OCI-M1 (cell line): ENCODE results near the gene ENTR1.
"Not testable (repeated sequence)": the region's sequence is repeated elsewhere in the genome, so short reads cannot be mapped to it uniquely, and the experiment has no call there.

ENCODE experiments used
- DNase-seq: peaks from one replicate; lab custom pipeline; 2025; lab: John Stamatoyannopoulos, UW

The ENTR1 gene

DNA sequence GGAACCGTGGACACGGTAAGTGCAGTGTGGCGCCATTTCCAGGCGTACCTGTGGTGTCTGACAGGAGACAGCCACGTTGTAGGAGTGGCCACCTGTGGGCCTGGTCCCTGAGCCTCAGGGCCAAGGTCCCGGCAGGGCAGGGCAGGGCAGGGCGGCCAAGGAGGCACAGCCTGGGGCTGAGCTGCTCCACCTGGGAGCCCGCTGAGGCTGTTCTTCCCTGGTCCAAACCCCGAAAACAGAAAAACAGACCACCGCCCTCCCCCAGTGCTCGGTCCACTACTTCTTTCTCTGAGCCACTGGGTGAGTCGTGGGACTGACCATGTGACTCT, 8.6 kb upstream of the ENTR1 start:
- no peak for DNase-seq

DNA sequence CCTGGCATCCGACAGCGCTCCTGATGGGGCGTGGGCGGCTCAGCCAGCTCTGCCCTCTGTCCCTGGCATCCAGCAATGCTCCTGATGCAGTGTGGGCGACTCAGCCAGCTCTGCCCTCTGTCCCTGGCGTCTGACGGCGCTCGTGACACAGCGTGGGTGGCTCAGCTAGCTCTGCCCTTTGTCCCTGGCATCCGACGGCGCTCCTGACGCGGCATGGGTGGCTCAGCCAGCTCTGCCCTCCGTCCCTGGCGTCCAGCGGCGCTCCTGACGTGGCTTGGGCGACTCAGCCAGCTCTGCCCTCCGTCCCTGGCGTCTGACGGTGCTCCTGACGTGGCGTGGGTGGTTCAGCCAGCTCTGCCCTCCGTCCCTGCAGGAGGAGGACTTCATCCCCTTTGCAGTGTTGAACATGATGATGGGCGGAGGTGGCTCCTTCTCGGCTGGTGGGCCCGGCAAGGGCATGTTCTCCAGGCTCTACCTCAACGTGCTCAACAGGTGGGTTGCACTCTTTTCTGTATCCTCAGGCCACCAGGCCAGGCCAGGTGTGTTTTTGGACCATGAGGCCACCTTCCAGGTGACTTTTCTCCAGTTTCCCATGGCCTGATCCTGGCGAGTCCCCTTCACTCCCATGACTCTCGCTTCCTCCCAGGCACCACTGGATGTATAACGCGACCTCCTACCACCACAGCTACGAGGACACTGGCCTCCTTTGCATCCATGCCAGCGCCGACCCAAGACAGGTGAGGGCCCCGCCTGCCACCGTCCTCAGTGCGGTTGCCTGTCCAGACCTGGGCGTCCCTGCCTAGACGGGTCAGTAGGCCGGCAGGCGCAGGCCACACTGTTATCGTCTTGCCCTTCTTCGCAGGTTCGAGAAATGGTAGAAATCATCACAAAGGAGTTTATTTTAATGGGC, 8.0 kb upstream of the ENTR1 start:
- no peak for DNase-seq

DNA sequence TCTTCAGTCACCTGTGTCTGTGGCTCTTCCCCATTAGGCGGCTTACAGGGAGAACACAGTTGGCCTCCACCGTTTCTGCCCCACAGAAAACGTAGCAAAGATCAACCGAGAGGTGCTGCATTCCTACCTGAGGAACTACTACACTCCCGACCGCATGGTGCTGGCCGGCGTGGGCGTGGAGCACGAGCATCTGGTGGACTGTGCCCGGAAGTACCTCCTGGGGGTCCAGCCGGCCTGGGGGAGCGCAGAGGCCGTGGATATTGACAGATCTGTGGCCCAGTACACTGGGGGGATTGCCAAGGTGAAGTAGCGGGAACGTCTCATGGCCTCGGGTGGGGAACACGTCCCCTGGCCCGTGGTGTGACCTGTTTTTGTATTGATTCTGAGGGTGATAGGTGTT, 6.5 kb upstream of the ENTR1 start:
- DNase-seq = no peak

DNA sequence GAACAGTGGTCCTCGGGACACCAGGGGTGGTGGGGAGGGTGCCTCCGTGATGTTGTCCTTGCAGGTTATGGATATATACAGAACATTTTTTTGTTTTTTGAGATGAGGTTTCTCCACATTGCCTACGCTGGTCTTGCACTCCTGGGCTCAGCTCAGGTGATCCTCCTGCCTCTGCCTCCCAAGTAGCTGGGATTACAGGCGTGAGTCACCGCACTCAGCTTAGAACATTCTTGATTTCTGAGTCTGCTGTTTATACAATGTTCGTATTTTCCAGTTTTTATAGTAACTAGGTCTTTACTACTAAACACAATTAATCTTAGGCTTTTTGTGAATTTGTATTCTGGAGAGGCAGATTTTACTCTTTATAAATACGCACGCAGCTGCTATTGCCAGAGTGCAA, 6.0 kb upstream of the ENTR1 start:
- no peak for DNase-seq

DNA sequence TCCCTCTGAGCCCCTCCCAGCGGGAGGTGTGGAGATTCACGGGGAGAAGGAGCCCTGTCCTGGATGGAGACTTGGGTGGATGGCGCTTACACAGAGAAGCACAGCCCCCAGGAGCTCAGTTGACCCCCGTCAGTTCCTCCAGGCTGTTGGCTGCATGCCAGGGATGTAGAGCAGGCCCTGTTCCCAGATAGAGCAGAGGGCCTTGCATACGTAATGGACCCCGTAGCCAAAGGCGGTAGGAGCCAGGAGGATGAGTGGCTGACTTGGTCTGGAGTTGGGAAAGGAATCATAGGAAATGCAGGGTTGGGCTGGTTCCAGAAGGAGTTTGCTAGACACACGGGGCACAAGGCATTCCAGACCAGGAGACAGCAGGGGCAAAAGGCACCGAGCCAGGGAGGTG, 2.5 kb upstream of the ENTR1 start:
- DNase-seq = no peak

DNA sequence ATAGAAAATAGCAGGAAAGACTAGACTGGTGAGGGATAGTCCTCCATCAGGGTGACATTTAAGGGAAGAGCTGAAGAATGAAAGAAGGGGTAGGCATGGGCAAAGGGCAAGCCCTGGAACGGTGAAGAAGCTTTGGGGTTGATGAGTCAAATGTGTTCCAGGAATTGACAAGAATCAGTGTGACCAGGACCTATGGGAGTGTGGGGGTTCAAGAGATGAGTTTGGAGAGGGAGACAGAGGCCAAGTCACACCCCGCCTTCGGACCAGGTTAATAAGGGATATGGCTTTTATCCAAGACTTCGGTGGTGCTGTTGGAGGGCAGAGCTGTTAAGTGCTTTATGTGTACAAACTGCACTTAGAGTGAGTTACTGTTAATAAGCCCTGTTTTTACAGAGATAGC, 964 bp upstream of the ENTR1 start:
- no peak for DNase-seq

DNA sequence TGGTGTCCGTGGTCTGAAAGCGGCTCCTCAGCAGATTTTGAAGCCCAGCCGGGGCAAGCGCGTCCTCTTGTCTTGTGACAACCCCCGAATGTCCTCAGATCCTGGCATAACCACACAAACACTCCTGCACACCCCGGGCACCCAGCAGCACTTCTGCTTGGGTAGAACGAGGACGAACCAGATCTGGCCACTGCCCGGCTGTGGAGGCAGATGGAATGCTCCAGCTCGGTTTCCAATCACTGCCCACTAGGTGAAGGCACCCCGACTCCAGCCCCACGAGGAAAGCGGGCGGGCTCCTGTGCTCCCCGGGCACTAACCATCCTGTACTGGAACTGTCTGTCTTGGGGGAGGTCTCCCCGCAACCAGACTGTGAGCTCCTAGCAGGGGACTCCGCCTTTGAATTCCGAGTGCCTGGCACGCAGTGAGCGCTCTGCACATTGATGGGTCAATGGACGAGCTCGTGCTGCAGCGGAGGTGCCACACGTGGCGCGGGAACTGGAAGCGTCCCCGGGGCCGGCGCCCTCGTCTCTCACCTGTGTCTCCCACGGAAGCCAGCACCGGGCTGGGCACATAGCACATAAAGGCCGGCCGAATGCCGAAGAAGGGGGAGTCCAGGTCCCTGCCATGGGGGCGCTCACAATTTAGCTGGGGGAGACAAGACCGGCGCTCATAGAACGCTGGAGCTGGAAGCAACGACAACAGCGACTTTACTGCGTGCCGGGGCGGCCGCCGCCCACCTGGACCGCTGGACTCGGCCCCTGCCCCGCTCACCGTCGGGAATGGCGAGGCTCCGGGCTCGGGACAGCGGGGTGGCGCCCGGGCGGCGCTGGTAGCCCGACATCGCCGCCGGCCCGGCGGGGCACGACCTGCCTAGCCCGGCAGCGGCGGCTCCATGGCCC, 608 bp downstream of the ENTR1 start:
- DNase-seq = peak; percentile 43

DNA sequence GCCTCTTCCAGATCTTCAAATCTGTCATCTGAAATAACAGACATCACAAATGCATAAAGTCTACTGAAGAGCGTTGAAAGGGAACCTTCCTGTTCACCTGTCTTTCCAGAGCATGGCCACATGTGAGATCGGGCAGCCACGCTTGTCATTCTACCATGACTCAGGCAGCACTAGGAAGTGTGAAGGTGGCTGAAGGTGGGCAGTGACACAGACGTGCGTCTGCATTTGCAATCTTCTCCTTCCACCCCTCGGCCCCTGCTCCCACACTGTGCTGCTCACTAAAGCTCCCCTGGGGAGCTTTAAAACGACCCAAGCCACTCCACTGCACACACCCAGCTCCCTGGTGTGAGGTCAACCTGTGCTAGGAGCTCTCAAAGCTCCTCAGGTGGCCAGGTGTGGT, 2.5 kb downstream of the ENTR1 start:
- DNase-seq = no peak

DNA sequence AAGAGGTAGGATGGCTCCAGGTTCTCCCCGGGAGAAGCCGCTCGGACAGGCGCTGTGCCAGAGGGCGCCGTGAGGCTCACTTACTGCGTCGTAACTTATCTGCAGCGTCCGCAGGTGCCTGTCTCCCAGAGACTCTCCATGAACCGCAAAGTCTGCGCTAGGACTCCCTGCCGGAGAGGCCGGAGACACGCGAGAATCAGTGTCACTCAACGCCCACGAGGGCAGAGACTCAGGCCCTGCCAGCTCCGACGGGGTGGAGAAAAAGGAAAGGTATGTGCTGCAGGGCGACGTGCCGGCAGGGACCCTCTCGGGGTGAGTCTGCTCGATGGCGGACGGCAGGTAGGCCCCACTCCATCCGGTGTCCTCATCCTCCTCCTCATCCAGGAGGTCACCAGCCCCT, 3.4 kb downstream of the ENTR1 start:
- DNase-seq = not testable (repeated sequence)

DNA sequence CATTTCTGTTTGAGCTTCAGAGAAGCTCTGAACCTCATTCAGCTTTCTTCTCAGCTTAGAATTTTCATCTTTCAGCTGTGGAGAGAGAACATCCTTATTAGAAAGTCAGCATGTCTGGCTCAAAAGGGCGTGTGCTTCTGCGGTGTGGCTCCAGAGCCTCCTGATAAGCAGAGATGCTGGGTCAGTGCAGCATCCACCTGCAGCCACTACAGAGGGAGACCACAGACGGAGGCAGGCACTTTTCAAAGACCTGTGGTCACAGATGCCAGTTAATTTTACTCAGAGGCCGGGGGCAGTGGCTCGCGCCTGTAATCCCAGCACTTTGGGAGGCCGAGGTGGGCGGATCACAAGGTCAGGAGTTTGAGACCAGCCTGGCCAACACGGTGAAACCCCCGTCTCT, 4.5 kb downstream of the ENTR1 start:
- not testable (repeated sequence) for DNase-seq

DNA sequence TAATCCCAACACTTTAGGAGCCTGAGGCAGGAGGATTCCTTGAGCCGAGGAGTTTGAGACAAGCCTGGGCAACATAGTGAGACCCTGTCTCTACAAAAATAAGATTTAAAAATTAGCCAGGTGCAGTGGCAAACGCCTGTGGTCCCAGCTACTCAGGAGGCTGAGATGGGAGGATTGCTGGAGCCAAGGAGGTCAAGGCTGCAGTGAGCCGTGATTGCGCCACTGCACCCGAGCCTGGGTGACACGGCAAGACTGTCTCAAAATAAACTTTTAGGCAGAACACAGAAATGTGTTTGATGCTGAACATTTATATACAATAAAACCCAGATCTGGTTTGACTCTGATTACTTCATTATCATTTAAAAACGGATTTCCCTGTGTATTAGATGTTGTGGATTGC, 4.9 kb downstream of the ENTR1 start:
- DNase-seq = no peak

DNA sequence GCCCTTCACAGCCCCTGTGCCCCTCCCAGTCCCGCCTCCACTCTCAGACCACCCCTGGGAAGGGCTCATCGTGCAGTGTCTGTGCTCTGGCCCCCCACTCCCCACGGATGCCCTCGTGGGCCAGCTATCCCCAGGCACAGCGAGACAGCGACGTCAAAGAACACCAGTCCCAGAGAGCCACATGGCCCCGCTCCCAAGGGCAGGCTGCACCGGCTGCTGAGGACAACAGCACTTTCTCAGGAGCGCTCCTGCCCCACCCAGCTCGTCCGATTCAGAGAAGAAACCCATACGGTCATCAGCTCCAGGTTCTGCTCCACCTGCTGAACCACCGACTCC, 5.6 kb downstream of the ENTR1 start:
- no peak for DNase-seq

DNA sequence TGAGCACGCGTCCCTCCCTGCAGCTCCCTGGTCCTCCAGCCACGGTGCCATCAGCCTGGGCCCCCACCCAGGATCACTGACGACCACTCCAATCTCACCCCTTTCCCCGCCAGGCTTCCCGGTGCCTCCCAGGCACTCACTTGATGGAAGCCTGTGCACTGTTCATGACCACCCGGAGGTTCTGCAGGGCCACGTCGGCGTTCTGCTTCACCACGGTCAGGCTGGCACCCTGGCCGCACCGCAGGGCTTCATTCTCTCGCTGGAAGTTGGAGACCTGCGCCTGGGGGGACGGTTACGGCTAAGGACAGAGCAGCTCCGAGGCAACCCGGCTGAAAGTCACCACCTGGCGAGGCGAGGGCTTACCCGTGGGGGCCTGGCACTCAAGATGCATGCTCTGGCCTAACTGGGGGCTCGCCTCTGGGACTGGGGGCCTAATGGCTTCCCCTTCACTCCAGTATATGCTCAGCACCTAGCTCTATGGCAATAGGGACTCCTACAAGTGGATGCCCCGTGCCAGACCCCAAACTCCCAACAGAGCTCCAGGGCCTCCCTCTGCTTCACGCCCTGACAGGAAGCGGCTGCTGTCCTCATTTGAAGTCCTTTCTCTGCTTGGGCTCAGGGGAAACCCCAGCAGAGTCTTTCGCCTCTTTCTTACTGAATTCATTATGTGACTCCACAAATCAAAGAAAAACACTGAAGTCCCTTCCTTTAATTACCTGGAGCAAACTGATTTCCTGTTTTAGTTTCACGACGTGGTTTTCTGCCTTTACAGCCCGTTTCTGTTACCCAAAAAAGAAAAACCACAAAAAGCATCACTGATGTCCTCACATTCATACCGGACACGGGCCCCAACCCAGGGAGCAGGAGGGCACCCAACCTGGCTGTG, 6.3 kb downstream of the ENTR1 start:
- no peak for DNase-seq

DNA sequence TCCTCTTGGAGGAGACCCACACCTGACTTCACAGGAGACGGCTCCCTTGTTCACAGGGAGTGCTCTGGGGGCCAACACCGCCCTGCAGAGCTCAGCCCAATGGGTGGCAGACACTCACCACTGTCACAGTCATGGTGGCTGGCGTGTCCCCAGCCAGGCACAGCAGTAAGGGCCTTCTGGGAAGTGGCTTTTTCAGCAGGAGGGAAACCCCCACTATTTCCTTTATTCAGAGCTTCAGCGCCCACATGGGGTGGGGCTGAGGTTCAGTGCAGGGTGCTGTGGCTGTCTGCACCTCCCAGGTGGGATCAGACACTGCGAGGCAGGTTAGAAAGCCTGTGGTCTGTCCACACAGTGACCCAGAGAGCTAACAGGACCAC, 6.9 kb downstream of the ENTR1 start:
- no peak for DNase-seq

DNA sequence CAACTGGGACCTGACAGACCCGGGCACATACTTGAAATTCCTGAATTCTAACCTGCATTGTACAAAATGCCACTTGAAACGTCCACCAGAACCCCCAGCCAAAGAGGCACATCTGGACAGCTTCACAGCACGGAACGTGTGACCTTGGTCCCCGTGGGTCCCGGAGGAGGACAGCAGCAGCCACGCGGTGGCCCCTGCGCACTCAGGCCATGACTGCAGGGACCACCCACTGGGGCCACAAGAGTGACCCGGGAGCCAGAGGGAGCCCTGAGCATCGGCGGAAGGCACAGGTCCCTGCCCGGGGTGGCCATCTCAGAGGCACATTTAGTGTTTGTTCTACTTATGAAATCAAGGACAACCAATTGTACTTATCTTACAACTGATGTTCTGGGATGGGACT, 8.3 kb downstream of the ENTR1 start:
- no peak for DNase-seq

DNA sequence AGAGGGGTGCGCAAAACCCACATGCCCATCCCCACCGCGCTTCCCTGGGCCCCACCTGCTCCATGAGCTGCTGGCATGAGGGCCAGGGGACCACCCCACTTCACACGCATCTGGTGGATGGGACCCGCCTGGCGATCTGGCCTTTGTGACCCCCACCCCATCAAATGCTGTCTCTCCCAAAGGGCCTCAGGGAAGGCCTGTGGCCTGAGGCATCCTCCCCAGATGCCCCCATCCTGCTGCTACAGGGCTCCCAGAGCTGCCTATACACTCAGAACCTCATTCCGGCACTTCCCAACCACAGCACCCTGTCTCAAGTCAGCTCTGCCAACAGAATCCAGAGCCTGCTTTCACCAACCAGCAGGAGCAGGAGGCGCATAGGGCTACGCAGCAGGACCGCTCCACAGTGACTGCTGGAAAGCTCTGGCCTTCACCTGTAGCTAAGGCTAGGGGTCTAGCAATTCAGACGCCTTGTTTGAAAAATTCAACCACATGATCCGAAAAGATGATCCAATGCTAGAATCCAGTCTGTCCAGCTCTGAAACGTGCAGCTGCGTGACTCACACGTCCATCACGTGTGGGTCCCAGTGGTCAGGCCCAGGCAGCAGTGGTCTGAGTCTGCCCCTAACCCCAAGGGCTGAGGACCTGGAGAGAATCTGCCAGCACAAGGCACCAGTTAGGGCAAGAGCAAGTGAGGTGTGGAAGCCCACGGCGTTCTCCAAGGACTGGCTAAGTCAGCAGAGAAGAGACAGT, 9.1 kb downstream of the ENTR1 start:
- DNase-seq = no peak

DNA sequence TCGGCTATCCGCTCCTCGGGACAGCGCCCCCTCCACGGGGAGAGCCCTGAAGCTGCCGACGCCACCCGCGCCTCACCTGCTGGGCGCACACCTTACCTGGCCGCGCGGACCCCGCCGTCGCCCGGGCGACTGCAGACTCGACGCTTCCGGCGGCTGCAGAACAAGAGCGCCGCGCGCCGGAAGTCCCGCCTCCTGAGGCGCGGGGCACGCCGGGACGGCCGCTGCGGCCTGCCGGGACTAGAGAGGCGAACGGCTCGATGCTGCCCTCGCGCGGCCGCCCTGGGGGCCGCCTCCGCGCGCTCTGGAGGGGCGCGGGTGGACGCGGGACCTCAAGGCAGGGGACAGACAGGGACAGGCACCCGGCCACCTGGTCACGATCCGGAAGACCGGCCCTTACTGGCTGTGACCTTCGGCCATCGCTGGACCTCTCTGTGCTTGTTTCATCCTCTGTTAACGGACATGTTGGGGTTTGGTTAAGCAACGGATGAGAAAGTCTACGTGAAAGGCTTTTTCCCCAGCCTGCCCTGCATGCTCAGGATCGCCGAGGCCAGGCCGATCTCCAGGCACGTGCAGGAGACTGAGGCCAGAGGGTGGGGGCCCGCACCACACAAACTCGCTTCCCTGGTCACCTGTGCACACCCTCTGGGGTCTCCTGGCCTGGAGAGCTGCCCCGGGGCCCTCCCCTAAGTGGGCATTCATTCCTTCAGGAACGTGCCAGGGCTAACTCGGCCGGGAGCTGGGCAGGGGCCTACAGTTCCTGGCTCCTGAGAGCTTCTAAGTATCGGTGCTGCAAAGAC, 10.2 kb downstream of the ENTR1 start, which contains the start of gene SNAPC4:
Gene SNAPC4 (minus strand): TSS at position 133 of the 797 bp plus-strand sequence. CDS start 1,742 bp downstream, outside the sequence.
- DNase-seq = peak; percentile 92

DNA sequence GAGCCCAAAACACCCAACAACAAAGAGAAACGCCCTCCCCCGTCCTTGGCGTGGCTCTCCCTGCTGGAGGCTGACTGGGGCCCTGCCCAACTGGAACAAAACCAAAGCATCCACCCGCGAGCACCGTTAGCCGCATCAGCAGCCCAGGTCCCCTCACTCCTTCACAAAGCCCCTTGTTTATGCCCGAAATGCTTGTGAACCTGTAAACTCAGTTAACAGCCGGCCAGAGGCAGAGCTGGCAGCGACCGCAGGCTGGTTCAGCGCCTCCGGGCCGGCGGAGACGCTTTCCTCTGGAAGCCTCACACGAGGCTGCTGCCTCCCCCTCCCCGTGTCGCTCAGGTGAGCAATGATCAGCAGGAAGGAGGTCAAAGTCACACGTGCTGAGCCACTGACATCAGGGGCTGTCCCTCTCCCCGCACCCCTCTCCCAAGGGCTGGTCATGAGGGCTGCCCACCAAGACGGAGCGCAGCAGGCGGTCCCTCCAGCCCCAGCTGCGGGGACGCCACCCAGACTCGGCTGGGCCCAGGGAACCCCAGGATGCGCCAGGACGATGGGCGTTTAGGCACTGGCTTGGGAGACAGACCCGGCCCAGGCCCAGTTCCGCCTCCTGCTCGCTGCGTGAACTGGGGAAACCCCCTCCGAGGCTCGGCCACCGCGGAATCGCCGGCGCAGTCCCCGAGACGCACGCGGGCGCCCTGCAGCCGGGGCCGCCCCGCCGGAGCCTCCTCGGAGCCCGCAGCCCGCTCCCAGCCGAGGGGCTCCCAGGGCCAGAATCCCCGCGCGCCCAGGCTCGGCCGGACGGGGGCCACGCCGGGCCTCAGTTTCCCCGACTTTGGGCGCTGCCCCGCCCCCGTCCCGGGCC, 11.0 kb downstream of the ENTR1 start:
- DNase-seq = peak; percentile 27

DNA sequence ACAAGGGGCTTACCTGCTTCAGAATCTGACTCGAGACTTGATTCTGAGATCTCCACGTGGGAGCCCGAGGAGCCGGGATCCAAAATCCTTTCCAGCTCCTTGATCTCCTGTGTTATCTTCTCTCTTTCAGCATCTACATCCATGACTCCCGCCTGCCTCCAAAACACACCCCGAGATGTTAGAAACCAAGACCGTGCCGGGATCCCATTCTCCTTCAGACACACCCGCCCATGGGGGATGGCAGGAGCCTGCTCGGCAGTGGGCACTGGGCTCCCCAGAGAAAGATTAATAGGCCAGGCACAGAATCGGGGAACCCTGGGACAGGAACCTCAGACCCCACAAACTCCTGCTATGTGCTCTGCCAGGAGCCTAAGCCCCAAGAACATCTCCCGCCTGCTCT, 12.1 kb downstream of the ENTR1 start:
- no peak for DNase-seq

DNA sequence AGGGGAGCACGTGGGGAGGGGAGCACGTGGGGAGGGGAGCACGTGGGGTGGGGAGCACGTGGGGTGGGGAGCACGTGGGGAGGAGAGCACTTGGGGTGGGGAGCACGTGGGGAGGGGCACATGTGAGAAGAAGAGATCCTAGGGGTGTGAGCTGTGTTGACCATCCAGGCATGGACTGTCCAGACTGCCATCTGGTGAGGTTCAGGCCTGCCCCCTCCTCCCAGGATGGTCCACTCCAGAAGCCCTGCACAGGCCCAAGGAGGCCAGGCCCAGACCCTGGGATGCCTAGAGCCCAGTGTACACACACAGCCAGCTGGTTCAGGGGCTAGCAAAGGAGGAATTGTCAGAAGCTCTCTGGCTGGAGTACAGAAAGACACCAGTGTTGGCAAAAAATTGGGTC, 12.8 kb downstream of the ENTR1 start:
- DNase-seq = no peak
